NCI-H510A treated with DMSO at 0.1 percent for 48 hours (cell line): Measurements from ENCODE around the gene CCN6.
"Not testable (repeated sequence)": the region's sequence is repeated elsewhere in the genome, so short reads cannot be mapped to it uniquely, and the experiment has no call there.

Source experiments
- DNase-seq: peaks from one replicate; lab custom pipeline; 2025; lab: John Stamatoyannopoulos, UW

CCN6 gene

GRCh38 chr6:112051251-112051740 lies 2.6 kb upstream of the CCN6 start:
- not testable (repeated sequence) for DNase-seq

GRCh38 chr6:112054555-112055190 lies 769 bp downstream of the CCN6 start:
- no peak for DNase-seq

DNA sequence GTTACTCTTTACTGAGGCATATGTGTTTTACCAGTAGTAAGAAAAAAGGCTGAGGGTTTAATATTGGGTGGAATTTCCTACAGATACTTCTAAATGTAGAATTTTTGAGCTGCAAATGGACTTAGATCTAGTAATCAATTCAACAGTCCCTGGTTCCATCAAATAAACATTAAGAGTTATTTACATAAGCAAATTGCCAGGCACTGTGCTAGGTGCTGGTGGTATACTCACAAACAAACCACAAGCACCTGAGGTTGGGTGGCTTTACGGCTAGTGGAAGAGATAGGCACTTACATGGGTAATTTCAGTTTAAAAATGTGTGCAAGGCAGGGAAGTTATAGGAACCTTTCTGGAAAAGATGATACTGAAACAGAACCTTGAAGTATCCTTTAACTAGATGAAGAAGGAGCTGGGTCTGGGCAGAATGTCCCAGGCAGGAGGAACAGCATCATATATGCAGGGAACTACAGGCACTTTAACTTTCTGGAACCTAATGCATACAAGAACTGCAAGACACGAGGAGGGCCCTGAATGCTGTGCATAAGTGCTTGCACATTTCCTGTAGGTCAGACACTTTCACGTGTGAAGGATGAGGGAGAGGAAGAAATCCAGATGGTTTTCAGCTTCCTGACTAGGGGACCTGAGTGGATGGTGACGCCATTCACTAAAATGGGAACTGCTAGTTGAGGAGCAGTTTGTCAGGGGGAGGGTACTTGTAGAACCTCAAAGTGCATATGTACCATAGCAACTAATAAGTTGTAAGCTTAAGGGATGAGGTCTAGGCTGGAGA lies 4.5 kb downstream of the CCN6 start:
- no peak for DNase-seq

- no peak for DNase-seq
Observed at GRCh38 chr6:112061605-112062004, 7.7 kb downstream of the CCN6 start.

DNA sequence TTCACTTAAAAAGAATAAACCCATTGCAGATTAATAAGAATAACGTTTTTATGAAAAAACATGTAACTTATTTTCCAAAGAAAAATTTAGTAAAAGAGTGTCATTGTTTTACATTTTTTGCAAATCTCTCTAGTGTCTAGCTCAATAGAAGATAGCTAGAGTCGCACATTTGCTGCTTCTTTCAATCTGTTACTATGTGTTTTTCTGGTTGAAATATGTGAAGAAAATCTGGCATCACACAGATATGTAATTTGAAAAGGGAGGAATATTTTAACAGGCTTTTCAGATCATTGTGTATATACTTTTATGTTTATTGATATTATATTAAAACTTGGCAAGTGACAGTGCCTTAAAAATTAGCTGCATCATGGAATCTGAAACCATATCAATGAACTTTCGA lies 9.1 kb downstream of the CCN6 start:
- DNase-seq = no peak

DNA sequence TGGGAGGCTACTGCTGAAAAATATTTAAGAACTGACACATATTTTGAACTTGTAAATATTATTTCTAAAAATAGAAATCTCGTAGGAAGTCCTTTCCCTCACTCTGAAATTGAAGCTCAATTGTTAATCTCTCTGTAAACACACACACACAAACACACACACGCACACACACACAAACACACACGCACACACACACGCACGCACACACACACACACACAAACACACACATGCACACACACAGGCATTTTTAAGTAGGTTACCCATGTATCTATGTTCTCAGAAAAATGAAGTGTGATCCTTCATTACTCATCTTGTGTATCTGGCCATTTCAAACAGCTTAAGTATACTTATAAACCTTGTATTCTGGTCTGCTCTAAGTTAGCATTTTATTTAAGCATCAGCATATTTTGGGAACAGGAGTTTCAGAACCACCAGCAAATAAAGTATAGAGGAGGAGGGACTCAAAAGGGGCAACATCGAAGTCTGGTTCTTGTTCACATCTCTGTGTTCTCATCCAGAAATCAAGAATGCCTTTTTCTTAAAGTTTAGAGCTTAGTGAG lies 11.6 kb downstream of the CCN6 start:
- no peak for DNase-seq

DNA sequence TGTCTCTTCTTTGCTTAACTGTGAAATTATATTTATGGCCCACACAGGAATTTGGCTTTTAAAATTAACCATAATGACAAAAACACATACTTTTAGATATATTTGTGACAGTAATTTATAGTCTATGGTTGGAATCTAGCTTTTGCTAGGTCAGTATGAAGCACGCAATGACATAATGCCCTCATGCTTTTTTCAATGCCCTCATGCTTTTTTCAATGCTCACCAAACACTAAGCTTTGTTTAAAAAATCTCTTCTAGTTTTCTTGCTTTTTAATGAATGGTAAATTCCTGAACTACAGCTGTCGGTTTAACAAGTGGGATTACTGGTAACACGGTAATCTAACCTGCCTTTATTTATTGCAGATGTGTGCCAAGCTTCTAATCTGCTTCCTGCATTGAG lies 12.7 kb downstream of the CCN6 start:
- DNase-seq = no peak

GRCh38 chr6:112081569-112081968 lies 27.7 kb downstream of the CCN6 start:
- DNase-seq = no peak

GRCh38 chr6:112085286-112086065 lies 31.6 kb downstream of the CCN6 start:
- no peak for DNase-seq

GRCh38 chr6:112086744-112087135 lies 32.8 kb downstream of the CCN6 start:
- peak; percentile 8 for DNase-seq

DNA sequence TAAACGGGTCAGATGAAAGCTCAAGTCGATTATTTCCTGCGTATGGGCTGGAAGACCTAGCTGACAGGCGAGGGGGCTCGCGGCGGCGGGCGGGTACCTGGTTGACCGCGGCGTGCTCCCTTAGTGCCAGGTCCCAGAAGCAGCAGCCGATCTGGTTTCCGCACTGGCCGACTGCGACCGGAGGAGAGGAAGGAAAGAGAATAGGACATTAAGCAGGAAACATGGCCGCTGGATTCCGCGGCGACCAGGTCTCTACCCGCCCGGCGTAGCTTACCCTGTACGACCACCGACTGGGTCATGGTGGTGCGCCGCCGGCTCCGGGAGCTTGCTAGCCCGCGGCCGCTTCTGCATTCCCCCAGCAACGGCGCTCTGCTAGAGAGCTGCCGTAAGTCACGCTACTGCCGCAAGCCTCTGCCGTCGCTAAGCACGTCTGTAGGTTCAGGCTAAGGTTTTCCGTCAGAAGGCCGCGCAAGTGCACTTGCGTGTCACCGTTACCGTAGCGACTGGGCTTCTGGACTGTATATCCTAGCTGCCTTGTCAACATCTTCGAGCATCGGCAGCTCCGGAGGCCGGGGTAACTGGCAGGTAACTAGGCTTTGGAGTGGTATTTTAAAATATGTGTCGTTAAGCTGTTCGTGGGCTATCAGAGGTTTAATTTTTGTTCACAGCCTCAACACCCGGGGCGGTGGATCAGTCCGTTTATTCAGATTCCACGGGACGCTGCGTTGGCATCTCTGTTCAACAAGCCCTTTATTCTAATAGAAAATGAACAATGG lies 33.4 kb downstream of the CCN6 start, which contains the start of the genes FAM229B and TUBE1:
FAM229B (plus strand) TSS at position 456 of the 776 bp plus-strand sequence. CDS start 11,693 bp downstream, outside the sequence.
TUBE1 (minus strand) TSS at position 347 of the 776 bp plus-strand sequence; CDS start at position 299, 48 bp downstream.
- DNase-seq = peak; percentile 36

GRCh38 chr6:112087916-112088315 lies 34.0 kb downstream of the CCN6 start:
- DNase-seq = no peak

GRCh38 chr6:112096901-112097300 lies 43.0 kb downstream of the CCN6 start:
- DNase-seq = no peak

- DNase-seq = no peak
Observed at GRCh38 chr6:112100561-112100960, 46.7 kb downstream of the CCN6 start.

- not testable (repeated sequence) for DNase-seq
Observed at GRCh38 chr6:112106026-112106425, 52.1 kb downstream of the CCN6 start.

- DNase-seq = no peak
Observed at GRCh38 chr6:112106562-112106961, 52.7 kb downstream of the CCN6 start.

GRCh38 chr6:112109262-112109661 lies 55.4 kb downstream of the CCN6 start:
- no peak for DNase-seq

- no peak for DNase-seq
Observed at GRCh38 chr6:112113431-112113830, 59.5 kb downstream of the CCN6 start.

DNA sequence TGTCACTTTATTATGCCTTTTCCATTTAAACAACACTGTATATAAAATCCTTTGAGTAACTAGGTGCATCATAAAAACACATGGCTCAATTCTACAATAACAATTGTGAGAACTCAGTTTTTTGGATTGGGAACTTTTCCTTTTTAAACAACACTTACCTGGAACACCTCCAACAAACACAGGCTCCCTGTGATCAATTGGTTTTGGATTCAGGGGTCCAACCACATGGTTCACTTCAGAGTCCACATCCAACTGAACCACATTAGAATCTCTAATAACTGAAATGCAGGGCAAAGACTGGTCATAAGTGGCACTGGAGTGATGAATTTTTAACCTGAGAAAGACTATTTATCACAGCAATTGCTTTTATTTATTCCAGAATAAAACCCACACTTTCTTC lies 60.0 kb downstream of the CCN6 start:
- DNase-seq = no peak

GRCh38 chr6:112114577-112115223 lies 60.8 kb downstream of the CCN6 start:
- no peak for DNase-seq

DNA sequence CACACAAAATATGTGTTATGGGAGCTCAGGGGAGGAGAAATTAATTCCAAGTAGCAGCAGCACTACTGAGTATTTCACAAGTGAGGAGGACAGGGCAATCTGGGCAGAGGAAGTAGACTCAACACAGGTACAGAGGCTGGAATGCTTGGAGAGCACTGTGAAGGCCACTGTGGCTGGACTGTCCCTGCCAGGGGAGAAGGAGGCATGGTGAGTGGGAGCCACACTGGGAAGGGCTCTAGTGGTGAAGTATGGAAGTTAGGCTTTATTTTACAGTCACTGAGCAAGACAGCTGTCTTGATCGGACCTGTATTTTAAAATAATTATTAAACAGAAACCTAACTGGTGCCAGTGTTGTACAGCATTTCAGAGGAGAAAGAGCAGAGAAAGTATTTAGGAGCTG lies 62.3 kb downstream of the CCN6 start:
- DNase-seq = no peak
